NCI-H345 treated with DMSO at 0.1 percent for 48 hours (cell line): ENCODE data around the gene MIF.
"Not testable (repeated sequence)": the region's sequence is repeated elsewhere in the genome, so short reads cannot be mapped to it uniquely, and the experiment has no call there.

Source experiments
- DNase-seq: peaks from one replicate; lab custom pipeline; 2025; ENCODE audit not compliant: unreplicated experiment; lab: John Stamatoyannopoulos, UW

The MIF gene

DNA sequence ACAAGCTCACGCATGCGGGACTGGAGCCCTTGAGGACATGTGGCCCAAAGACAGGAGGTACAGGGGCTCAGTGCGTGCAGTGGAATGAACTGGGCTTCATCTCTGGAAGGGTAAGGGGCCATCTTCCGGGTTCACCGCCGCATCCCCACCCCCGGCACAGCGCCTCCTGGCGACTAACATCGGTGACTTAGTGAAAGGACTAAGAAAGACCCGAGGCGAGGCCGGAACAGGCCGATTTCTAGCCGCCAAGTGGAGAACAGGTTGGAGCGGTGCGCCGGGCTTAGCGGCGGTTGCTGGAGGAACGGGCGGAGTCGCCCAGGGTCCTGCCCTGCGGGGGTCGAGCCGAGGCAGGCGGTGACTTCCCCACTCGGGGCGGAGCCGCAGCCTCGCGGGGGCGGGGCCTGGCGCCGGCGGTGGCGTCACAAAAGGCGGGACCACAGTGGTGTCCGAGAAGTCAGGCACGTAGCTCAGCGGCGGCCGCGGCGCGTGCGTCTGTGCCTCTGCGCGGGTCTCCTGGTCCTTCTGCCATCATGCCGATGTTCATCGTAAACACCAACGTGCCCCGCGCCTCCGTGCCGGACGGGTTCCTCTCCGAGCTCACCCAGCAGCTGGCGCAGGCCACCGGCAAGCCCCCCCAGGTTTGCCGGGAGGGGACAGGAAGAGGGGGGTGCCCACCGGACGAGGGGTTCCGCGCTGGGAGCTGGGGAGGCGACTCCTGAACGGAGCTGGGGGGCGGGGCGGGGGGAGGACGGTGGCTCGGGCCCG is at the start of gene MIF:
Gene MIF (plus strand): TSS at position 439 of the 765 bp plus-strand sequence. CDS start 92 bp downstream, at position 531.
- DNase-seq = peak; percentile 94

DNA sequence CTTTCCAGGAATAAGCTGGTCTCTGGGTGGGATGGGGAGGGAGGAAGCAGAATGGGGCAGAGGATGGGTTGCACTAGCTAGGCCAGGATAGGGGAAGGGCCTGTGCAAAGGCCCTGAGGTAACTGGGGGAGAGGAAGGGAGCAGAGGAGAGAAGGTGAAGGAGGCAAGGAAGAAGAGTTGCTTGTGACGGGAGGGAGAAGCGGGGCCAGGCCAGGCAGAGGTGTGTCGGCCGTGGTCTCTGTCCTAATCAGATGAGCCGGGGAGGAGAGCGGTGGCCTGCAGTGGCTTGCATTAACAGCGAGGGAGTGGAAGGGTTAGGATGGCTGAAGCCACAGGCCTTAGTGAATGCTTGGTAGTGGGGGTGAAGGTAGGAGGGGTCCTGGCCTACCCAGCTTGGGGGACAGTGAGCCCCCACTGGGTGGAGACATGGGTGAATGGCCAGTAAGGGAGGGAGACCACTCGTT is 49.4 kb upstream of the MIF start:
- DNase-seq = no peak

DNA sequence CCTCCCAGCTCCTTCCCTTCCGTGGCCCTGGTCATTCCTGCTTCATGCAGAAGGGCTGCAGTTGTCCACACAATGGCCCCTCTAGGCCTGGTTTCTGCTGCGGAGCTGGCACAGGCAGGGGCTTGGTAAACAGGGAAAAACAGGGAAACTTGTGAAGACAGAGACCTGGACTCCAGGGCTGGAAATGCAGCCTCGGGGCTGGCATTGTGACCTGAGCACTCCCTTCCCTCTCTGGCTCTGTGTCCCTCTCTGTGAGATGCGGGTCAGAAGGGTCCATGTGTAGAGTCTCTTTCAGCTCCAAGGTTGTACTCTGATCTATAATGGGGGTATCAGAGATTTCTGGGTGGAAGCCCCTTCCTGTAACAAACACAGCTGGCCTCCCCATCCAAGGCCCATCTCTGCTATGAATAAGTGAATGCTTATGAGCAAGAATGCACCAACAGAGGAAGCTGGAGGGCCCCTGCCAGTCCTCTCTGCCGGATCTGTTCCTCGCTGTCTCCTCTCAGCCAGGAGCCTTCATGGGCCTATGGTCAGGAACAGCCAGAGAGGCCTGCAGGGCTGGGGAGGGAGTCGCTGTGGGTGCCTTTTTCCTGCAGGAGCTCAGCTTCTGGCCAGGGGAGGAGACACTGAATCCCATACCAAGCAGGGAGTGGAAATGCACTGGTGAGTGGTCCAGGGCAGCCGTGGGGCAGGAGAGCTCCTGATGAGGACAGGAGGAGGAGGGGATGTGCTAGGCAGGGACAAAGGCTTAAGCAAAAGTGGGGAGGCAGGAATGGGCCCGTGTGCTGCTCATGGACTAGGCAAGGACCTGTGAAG is 48.7 kb upstream of the MIF start:
- no peak for DNase-seq

DNA sequence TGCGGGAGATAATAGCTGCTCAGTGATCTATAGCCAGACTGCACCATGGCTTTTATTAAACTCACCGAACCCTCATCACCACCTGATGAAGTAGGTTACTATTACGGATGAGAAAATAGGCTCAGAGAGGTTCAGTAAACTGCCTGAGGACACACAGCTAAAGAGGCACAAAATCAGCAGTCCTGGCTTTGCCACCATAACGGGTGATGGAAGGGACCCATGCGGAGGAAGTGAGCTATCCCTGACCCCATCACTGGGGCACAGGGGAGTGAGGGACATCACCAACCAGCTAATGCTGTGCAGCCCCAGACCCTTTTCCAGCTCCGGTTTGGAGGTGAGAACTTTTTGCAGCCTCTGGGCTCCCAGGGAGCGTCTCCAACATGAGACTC is 48.1 kb upstream of the MIF start:
- no peak for DNase-seq

DNA sequence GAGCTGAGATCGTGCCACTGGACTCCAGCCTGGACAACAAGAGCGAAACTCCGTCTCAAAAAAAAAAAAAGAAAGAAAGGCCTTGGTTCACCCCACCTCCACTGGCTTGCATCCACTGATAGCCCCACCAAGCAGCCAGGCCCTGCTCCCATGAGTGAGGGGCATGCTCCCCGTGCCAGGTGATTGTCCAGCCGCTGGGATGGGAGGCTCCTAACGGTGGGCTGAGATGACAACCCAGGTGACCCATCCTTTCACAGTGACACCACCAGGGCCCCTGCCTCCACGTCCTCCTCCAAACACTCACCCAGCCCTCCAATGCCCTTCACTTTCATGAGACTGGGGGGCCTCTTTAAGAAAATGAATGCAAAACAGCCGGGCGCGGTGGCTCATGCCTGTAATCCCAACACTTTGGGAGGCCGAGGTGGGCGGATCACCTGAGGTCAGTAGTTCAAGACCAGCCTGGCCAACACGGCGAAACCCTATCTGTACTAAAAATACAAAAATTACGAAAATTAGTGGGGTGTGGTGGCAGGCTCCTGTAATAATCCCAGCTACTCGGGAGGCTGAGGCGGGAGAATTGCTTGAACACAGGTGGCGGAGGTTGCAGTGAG is 46.8 kb upstream of the MIF start:
- DNase-seq = no peak

DNA sequence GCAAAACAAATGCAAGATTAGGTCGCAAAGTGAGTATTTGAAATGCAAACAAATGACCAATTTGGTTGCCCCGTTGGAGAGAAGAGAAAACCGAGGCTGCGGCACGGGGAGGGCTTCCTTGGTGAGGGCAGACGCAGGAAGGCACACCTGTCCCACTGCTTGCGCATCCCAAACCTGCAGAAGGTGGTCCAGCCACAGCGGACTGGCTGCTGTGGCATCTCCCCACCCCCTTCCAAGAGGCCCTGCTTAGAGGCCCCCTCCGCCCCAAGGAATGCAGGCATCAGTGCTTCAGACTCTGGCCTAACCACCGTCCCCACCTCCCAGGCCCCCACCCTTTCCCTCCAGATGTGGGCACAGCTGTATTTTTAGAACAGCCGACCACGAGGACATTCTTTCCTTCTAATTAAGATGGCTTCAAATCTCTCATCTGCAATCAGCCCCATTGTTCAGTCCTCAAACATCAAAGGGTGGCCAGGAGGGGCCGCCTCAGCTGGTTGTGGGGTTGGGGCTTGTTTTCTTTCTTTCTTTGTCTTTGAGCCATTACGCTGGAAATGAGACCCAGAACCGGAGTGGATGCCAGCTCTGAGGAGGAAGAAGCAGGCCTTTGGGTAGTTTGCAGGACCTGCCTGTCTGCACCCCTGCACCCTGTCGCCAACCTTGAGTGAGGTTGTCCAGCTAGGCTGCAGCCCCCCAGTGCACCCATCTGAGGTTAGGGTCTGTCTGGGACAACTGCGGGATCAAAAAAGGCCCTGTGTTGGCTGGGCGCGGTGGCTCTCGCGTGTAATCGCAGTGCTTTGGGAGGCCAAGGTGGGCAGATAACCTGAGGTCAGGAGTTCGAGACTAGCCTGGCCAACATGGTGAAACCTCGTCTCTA is 46.0 kb upstream of the MIF start:
- DNase-seq = no peak

DNA sequence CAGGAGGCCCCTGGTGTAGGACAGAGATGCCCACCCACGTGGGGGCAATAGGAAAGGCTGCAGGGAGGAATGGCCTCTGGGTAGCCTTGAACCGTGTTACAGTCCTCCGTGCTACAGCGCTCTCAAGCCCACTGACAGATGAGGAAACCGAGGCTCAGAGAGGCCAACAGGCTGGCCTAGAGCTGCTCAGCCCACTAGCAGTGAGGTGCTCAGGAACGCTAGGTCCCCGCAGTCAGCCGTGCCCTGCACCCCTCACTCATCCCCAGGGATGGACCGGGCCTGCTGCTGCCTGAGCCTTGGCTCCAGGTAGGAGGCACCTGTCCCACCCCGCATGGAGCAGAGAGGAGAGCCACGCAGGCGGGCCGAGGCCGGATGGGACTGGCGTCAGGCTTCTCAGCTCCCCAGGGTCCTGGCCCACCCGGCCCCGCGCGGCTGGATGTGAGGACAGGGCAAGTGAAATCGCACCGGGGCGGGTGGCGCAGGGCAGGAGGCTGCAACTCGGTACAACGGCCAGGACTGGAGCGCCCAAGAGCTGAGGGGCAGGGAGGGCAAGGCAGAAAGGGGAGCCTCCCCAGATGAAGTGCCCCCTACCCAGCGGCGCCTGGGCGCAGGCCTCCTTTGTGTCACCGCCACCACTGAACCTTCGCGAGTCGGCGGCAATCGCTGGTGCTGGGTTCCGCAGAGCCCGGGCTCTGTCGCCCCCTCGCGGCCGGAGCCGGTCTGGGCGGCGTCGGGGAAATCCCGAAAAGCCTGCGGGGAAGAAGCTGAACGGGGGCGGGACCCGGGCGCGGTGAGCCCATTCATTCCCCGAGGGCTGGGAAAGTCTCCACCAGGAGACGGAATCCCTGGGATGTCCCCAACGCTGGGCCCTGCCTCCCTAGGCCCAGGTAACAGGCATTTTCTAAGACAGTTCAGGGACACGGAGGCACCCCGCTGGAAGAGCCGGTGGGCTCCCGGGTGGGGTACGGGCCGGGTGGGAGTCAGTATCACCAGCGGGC is 44.9 kb upstream of the MIF start:
- DNase-seq = peak; percentile 85

DNA sequence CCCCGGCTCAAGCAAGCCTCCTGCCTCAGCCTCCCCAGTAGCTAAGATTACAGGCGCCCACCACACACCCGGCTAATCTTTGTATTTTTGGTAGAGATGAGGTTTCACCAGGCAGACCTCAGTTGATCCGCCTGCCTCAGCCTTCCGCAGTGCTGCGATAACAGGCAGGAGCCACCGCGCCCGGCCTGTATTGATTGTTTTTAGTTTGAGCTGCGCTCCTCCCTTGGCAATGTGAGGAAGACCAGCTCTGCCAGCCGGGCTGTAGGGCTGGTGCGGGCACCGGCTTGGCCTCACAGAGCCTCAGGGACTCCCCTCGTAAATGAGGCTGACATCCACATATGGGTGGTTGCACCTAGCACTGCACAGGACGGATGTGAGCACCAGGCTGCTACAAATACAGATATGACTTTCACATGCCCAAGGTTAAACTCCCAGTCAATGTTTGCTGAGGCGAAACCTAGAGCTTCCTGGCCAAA is 44.0 kb upstream of the MIF start:
- DNase-seq = no peak

DNA sequence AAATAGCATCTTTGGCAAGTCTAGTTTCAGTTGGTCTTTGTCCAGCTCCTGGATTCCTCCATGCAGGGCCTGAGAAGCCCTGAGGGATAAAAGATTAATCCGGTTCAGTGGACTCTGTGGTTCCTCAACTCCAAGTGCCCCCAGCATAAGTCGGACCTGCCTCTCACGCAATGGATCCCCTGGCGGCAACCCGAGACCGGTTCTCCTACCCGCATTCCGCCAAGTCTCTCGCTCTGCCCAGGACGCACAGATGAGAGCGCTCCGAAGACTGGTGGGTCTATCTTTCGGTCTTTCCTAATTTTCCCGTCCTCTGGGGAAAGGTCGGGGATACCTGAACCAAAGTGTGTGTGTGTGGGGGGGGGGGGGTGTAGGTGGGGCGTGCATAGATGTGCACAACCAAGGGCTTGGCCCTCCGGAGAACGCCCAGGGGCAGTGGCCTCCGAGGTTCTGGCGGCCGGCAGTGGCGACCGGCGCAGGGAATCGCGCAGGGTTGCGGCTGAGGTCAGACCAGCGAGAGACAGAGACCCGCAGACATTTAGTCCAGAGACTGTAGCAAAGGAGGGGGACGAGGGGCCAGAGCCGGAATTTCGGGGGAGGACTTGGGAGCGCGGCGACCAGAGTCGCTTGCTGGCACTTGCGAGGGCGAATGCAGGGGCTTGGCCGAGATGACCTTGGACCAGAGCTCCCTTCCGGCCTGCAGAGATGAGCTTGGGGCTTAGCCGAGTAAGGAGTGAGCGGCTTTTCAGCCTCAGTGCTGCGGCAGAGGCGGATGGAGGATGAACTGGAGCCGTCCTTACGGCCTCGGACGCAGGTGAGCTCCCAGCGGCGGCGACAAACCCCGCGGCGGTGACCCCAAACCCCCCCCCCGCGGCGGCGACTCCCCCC is 37.2 kb upstream of the MIF start:
- DNase-seq = no peak

DNA sequence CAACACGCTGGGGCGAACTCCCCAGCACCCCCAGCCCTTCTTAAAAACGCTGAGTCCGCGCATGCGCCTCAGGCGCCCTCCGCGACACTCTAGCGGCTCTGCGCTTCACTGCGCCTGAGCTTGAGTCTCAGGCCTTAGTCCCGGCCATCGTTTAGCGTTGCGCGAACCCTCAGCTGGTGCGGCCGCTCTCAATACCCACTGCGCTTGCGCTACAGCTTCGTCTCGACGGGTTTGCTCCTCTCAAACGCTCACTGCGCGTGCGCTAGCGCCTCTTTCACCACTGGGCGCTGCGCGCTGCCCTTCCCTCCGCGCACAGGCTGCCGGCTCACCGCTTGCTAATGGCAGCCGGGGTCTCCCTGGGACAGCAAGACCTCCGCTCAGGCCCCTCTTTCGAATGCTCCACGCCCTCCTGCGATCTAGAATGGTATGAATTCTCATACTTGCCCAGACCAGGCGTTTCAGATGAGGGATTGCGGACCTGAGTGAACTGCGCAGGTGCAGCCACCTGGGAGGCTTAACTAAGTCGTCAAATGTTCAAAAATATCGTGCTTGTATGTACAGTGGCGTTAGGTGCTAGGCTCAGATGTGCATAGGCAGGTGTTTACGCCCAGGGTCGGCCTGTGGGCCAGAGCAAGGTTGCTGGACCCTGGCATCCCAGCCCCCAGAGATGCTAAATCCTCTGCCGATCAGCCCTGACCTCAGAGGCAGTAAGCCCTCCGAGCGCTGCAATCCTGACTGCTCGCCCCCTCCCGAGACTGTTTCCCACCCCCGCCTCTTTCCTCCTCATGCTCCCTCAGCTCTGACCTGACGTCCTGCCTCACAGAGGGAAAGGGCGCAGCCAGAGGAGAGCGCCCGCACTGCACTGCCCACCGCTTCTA is 36.3 kb upstream of the MIF start, which contains the start of gene SLC2A11:
Gene SLC2A11 (plus strand): TSS at position 270 of the 878 bp plus-strand sequence. CDS start 125 bp downstream, at position 395.
- peak; percentile 99 for DNase-seq

DNA sequence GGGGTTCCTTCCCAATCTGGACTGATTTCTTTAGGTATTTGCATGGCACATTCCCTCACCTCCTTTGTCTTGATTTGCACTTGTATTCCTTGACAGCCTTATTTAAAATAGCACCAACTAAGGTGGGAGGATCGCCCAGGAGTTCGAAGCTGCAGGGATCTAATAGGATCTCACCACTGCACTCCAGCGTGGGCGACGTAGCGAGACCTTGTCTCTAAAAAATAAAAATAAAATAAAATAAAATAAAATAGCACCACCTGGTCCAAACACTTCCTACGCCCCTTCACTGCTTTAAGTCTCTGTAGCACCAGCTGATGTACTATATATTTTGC is 35.7 kb upstream of the MIF start:
- no peak for DNase-seq

DNA sequence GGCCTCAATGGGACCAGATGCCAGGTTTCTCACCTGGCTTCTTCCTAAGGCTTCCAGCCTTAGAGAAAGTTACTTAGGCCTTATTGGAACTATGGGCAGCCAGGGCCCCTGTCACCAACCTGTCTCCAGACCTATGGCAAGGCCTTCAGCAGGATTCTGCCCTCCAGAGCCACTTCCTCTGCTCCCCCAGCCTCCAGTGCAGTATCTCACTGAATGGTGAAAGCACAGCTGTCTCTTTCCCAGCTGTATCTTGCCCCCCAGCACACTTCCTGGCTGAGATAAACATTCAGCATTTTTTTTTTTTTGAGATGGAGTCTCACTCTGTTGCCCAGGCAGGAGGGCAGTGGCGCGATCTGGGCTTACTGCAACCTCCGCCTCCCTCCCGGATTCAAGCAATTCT is 35.0 kb upstream of the MIF start:
- DNase-seq = no peak

DNA sequence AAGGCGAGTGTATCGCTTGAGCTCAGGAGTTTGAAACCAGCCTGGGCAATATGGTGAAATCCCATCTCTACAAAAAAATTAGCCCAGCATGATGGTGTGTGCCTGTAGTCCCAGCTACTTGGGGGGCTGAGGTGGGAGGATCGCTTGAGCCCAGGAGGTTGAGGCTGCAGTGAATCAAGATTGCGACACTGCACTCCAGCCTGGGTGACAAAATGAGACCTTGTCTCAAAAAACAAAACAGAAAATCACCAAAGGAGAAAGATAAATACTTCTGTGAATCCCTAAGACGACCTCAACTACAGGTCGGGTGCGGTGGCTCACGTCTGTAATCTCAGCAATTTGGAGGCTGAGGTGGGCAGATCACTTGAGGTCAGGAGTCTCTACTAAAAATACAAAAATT is 34.0 kb upstream of the MIF start:
- not testable (repeated sequence) for DNase-seq

DNA sequence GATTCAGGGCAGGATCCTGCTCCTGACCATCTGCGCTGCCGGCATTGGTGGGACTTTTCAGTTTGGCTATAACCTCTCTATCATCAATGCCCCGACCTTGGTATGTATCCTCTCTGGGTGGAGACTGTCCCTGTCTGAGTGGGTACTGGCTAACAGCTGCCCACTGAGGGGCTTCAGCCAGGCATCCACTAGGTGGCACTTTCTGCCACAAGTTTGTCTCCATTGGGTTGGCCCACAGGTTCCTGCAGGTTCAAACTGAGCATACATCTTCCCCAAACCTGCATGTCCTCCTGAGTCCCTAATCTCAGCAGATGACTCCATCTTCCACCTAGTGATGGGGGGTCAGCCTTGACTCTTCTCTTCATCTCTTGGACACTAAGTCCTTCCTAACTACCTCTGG is 32.1 kb upstream of the MIF start:
- peak; percentile 58 for DNase-seq

DNA sequence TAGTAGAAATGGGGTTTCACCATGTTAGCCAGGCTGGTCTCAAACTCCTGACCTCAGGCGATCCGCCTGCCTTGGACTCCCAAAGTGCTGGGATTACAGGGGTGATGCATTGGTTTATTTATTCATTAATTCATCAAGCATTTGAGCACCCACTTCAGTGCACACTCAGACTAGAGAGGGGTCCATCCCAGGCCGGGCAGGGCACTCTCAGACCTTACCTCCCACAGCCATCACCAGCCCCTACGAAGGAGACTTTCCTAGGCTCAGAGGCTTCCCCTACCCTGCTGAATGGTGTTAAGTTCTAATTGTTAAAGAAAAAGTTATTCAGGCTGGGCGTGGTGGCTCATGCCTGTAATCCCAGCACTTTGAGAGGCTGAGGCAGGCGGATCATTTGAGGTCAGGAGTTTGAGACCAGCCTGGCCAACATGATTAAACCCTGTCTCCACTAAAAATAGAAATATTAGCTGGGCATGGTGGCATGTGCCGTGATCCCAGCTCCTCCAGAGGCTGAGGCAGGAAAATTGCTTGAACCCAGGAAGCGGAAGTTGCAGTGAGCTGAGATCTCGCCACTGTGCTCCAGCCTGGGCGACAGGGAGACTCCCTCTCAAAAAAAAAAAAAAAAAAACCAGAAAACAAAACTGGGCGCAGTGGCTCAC is 29.6 kb upstream of the MIF start:
- not testable (repeated sequence) for DNase-seq

DNA sequence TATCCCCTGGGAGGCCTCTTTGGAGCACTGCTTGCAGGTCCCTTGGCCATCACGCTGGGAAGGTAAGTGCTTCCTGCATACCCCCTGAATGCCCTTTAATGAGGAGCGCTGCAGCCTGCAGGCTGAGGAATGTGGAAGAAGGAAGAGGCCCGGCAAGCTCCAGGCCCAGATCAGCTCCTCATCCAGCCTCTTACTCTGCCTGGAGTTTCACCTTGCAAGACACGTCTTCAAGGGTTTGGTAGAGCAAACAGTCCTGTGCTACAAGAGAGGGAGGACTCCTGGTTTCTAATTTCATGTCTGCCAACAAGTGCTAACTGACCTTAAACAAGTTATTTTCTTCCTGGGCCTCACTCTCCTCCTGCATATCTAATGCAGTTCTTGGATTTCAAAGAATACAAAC is 25.6 kb upstream of the MIF start:
- DNase-seq = no peak

DNA sequence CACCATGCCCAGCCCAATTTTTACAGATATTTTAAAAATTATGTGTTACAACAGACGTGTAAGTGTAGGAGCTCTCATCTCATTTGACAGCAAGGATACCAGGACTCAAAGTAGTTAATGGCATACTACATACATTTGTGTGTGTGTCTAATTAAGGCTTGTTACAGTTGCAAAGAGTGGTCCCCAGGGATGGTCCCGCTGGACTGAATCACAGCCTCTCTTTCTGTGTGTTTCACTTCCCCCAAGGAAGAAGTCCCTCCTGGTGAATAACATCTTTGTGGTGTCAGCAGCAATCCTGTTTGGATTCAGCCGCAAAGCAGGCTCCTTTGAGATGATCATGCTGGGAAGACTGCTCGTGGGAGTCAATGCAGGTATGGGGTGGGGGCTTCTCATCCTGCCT is 19.3 kb upstream of the MIF start:
- DNase-seq = no peak
